GM19035 (cell line): ENCODE results near the gene SUMO1.

ENCODE experiments used
- ATAC-seq: cut with Tn5 transposase; IDR thresholded peaks from one replicate; pipeline ENCODE4 v1.9.1; 2021; ENCODE audit not compliant: unreplicated experiment

Gene SUMO1

DNA sequence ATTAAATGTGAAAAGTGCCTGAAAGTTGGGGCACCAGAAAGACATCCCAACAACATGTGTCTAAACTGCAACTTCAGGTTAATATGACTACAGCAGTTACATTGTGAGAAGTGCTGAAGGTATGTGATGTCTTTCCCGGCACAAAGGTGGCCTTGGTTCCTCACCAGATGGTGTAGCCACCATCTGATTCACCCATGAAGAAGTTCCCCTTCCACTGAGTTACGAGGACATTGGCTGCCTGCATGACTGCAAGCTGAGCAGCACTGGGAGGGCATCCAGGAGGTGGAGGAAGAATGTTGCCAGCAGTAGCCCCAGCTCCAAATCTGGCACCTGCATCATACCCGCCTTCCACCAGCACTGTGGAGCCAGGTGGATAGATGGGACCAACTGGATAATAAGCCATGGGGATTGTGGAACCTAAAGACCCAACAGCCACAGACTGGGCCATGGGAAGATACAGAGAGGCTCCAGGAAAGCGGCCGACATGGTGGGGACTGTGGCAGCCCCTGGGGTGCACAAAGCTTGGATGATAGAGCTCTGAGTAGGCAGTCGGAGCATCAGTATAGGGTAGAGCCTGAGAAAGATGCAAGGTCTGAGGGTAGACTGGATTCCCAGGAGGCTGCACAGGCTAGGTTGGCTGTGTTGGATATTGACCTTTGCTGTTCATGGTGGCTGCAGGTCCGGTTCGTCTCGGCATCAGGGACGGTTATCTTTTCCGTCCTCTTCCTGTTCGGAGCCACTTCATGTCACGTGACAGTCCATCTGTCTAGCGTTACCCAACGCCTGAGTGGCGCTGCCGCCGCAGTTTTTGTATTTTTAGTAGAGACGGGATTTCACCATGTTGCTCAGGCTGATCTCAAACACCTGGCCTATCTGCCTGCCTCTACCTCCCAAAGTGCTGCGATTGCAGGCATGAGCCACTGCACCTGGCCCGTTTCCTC is 36.9 kb downstream of the SUMO1 start:
- no peak for ATAC-seq

- ATAC-seq = no peak
These were observed 41.7 kb downstream of the SUMO1 start for GRCh38 chr2:202196727-202197126.

DNA sequence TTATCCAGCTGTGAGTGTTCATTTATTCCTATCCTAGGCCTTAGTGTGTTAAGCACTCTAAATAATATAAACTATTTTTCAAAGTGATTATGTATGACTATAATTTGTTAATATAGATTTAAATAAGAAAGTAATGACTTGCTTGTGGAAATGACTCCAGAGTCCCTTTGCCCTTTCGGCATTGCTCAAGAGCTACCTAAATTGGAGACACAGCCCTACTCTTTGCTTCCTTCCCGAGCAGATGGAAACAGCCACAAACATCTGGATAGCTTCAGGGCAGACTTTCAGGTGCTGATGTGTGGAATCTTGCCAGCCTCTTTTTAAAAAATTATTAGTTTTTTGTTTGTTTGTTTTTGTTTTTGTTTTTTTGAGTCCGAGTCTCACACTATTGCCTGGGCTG is 44.0 kb downstream of the SUMO1 start:
- ATAC-seq = no peak

- ATAC-seq = no peak
These were observed 44.5 kb downstream of the SUMO1 start for GRCh38 chr2:202193881-202194353.

- no peak for ATAC-seq
These were observed 45.1 kb downstream of the SUMO1 start for GRCh38 chr2:202193305-202193704.

GRCh38 chr2:202187570-202187969 is 50.8 kb downstream of the SUMO1 start:
- no peak for ATAC-seq

GRCh38 chr2:202186641-202187202 is 51.7 kb downstream of the SUMO1 start:
- no peak for ATAC-seq

DNA sequence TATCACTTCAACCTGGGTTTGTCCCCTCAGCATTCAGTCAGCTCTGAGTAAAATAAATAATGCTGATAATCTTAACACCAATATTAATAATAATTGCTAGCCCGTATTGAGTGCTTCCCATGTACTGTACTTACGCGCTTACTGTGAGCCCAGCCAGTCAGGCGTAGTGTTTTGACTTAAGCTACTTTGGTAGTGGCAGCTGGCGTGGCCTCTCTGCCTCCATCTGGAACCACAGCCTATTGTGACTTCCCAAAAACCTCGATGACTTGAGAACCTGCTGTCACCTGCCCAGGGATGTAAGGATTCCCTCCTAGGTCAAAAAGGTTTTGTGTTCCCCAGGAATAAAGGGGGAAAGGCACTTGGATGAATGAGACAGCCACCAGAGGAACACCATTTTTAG is 53.2 kb downstream of the SUMO1 start:
- no peak for ATAC-seq

DNA sequence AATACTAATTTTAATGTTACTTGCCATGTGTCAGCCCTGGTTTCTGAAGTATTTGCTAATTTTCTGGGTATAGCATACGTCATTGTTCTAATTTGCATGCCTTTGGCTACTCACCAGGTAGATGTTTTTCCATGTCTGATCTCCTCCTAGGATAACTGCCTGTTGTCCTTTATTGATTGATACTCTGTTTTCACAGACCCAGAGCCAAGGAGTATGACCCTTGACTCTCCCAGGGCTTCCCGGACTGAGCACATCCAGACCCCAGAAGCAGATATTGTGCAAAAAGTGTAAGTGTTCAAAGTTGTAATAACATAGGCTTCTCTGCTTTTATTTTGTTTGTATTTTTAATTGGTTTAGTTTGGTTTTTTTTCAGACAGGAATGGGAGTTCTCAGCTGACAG is 53.8 kb downstream of the SUMO1 start:
- no peak for ATAC-seq

- ATAC-seq = peak; percentile 78
These were observed 59.9 kb downstream of the SUMO1 start for GRCh38 chr2:202178346-202178958.

DNA sequence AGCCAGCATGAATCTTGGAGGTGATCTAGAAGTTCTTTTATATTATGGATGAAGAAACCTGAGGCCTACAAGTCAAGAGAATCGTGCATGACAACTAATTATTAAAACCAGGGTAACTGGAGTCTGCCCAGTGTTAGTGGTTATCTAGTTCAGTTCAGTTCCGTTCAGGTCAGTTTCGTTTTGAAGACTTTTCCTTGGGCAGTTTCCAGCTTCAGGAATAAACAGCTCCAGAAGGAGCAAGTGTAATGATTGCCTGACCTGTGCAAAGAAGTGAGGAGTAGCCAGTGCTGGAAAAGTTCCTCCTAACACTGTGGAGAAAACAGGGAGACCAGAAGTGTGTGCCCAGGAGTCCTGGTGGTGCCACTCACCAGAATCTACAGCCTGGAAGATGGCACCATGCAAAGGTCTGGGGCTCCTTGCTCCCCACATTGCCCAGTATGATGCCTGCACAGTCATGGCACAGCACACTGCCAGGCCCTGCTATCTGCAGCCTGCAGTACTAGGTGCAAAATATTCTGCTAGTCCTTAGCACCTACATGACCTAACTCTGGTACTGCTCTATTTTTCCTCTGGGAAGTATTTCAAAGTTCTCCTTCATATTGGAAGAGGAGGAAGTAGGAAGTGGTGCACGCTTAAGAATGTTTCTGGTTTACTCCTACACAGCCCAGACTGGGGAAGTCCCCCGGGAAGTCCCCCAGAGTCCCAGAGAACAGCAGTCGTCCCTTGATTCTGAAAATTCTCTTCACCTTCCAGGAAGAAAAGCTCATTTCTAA is 65.8 kb downstream of the SUMO1 start:
- peak; percentile 75 for ATAC-seq

DNA sequence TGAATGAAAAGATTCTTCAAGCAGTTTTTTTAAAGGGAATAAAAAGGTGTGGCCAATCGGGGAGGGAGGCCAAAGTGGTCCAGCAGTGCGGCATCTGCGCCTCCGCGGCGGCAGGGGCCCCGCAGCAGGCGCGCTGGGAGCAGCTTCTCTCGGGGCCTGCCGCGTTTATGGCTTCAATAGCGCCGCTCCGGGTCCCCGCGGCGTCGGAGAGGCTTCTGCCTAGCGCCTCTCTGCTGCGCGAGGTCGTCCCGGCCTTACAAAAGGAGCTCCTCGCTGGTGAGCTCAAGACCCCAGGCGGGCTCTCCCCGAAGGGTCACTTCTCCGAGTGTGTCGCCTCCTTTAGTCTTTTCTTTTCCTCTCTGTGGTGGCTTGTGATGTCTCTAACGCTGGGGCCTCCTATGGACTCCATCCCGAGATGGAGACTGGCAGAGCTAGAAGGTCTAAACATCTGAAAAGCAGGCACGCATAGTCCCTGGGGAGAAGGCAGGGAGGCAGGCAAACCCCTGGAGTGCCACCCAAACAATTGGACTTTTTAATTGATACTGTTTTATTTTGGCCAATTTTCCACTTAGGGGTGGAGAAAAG is 67.1 kb downstream of the SUMO1 start:
- no peak for ATAC-seq

DNA sequence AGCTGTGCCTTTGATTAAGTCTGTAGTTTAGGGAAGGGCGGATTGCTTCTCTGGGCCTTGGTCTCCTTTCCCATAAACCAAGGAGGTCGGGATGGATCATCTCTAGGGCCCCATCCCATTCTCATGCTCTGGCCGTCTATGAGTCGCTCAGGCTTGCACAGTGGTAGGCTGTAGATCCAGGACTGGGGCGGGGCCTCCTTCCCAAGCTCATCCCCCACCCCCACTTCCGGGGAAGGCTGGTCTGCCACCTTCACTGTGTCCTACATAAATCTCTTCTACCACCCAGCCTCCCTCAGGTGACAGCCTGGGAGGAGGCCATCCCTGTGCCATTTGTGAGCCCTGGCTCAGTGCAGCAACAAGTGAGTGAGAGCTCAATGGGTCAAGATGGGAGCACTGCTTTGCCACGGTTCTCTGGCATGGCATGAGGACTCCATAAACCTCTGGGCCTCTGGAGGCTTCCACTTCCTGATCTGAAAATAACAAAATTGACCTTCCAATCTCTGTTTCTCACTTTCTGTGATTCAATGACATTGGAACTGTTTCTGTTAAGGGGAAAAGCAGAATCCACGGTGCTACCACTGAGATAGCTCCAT is 68.5 kb downstream of the SUMO1 start:
- no peak for ATAC-seq

- ATAC-seq = no peak
These were observed 69.3 kb downstream of the SUMO1 start for GRCh38 chr2:202169131-202169530.

- ATAC-seq = no peak
These were observed 72.5 kb downstream of the SUMO1 start for GRCh38 chr2:202165945-202166344.

DNA sequence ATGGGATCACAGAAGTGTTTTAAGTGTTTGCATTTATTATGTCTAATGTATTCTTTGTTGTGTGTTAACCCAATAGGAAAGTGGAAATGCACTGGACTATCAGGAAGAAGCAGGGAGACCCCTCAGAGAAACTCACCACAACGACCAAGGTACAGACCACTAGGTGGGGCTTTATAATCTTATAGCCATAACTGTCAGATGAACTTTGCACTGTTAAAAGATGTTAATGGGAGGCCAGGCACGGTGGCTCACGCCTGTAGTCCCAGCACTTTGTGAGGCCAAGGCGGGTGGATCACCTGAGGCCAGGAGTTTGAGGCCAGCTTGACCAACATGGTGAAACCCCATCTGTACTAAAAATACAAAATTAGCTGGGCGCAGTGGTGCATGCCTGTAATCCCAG is 73.2 kb downstream of the SUMO1 start:
- ATAC-seq = no peak

DNA sequence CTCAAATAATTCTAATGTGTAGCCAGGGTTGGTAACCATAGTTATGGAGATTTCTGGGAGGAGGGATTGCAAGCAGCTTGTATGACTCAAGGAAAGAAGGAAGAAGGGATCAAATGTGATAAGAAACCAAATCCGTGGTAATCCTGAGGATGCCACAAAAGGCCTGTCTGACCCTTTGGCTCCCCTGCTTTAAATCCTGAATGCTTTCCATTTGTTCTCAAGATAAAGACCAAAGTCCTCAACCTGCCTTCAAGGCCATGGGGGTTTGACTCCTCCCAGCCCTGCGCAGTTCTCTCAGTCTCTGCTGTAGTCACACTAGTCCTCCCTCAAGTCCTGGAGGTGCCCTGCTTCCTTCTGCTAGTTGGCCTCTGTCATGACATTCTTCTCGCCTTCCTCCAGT is 74.0 kb downstream of the SUMO1 start:
- no peak for ATAC-seq

DNA sequence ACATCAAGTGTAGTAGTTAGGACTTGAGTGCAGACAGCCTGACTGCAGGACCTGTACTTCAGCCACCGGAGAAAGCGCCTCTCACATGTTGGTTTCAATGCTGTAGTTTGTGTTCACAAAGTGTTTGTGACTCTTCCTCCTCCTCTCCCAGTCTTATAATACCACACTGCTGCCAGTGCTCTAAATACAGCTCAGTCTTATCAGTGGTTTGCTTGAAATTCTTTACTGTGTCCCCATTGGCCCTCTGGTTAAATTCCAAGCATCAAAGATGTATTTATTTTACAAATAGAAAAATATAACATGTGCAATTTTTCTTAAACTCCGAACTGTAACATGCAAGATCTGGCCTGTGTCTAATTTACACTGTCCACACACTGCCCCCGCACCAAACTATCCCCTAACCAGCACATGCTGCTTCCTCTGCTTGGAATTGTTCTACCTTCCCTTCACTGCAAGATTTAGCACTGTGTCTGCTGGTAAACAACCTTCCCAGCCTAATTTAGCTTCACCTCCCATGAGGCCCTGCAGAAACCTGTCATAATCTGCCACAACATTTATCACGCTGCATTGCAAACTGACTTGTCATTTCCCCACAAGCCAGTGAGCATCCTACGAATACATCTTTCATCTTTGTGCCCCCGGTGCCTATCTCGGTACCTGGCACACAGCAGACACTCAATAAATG is 77.1 kb downstream of the SUMO1 start:
- no peak for ATAC-seq

- ATAC-seq = no peak
These were observed 79.6 kb downstream of the SUMO1 start for GRCh38 chr2:202158796-202159195.
